ENCODE measurements around the gene KRT6A.
"Not testable (repeated sequence)": the region's sequence is repeated elsewhere in the genome, so short reads cannot be mapped to it uniquely, and the experiment has no call there.

DNA sequence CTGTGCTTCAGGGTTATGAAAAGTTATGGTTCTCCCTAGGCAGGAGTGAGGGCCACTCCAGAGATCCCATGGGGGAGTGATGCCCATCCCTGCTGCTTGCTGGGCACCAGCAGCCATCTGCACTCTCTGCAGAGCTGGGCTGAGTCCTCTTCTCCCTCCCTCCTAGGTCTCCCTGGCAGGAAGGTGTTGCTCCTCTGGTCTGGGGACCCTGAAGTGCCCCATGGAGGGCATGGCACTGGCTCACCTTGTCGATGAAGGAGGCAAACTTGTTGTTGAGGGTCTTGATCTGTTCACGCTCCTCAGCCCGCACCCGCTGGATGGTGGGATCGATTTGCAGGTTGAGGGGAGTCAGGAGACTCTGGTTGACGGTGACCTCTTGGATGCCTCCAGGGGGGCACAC lies 652 bp downstream of the KRT6A start:
- not testable (repeated sequence) for TF ChIP-seq EZH2 (IDR thresholded peaks at IDR 0.05; ENCODE audit: borderline replicate concordance, low read depth, low read length, severe bottlenecking); CTCF (IDR thresholded peaks at IDR 0.05; ENCODE audit: borderline replicate concordance, extremely low read depth, low read length, poor library complexity, severe bottlenecking)

Data from DND-41 (cell line).